HuH-7 (cell line): ENCODE data around the gene TMEM182.

Experiments used
- DNase-seq: peaks from one replicate; pipeline ENCODE4 v3.0.0; 2011; ENCODE audit warnings: low spot score

Gene TMEM182

DNA sequence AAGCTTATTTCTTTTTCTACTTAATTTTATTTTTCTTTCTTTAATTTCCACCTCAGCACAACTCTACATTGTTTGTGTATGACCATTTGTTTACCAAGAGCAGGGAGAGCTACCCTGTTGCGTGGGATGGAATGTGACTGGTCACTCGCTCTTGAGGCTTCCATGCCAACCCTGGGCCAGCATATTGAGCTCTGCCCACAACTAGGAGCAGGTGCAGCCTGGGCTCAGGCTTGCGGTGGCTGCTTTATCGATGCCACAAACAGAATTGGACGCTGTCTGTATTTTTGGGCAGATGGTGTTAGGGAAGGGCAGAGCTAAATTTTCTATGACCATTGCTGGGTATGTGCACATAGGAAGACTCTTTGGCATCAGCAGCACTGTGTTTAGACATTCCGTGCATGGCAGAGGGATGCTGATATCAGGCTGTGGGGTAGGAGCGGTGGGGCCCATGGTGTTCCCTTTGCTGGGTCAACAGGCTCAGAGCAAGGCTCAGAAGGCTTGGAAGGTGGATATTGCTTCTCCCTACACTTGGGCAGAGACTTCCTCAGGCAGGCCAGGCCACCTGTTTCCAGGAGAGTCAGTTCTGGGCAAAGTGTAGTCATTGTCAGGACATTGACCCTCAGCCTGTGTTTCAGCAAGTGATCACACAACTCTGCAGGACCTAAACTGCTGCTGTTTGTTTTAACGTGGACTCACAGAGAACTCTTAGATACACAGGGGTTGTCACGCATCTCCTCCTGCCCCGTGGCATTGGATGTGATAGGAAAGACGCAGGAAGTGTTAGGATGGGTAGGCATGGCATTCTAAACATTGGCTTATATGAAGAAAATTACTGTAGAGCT is 40.2 kb downstream of the TMEM182 start:
- no peak for DNase-seq

GRCh38 chr2:102803041-102803896 is 41.4 kb downstream of the TMEM182 start:
- DNase-seq, result no peak

DNA sequence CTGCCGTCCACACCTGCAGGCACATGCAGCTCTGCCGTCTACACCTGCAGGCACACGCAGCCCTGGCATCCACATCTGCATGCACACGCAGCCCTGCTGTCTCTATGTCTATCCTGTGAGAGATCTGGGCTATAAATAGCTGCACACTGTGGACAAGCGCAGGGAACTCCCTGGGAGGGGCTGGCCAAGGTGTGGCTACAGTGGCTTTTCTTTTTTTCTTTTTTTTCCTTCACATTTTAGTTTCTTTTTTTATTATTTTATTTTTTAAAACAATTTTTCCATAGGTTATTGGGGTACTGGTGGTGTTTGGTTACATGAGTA is 42.0 kb downstream of the TMEM182 start:
- no peak for DNase-seq

DNA sequence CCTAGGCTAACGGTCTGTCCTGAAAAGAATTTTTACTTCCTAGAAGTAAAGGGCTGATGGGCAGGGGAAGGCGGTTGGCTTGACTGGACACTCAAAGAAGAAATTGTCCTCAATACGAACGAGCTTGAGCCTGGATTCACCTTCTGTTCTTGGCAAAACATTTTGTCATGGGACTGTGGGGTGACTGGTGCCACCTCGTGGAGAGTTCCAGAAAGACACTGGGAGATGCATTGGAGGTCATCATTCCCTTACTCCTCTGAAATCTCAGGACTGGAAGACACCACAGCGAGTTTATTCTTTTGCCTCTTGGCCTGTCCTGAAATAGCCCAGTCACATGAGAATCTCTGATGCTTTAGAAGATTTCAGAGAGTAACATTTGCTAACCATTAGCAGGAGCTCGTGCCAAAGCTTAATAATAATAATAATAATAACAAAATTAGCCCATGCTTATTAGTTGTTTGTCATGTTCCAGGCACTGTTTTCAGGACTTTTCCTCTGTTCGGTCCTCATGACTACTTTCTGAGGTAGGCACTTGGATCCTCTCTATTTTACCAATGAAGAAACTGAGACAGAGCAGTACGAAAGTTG is 44.5 kb downstream of the TMEM182 start:
- DNase-seq, result peak; percentile 75

DNA sequence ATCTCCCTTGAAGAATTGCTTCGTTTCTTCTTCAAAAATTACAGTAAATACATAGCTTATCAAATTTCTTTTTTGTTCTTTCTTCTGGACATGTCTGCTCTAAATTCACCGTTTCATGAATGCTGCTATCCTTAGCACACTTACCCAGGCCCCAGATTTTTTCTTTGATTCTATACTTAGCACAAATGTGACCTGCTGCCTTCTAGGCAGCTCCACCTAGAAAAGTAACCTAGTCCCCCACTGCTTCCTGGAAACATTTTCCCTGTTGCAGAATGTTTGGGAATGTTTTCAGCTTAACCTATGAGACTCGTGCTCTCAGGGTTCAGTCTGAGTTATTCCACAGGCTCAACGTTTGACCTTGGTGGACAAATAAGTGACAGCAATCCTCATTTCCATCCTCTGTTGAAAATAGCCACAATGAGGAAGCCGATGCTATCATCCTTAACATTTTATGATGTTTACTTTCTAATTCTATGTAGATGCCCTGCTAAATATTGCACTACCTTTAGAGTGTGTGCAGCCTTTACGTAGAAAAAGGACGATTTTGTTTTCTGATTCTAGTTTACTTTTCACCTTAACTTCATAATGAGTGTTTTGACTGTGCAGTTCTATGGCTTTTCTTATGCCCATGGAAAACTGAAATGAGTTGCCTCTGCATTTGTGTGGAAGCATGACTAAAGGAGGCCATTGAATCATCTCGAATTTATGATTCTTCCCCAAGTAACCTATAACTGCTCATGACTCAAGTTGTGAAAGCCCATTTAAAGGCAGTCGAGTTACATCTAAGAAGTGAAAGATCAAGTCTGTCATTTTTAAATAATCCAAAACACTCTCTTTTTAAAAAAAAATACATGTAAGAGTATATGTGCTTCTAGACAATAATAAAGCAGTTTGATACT is 47.7 kb downstream of the TMEM182 start:
- DNase-seq, result peak; percentile 10

DNA sequence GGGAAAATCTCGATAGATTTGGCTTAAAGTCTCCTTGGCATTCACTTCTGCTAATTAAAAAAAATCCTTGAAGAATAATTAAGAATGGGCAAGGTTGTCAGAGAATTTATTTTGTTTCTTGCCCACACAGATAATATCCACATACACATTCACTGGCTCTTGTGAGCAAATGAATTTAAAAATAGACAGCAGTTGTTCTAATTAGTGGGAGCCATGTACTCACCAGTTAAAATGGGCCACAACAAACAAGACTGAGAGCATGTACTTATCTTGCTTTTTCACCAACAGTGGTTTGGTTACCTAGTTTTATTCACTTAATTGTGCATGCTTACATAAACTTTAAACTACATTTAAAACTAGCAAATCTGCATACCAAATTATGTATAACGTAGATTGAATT is 53.5 kb downstream of the TMEM182 start:
- no peak for DNase-seq

- DNase-seq, result no peak
Measured at GRCh38 chr2:102826904-102827303, 65.1 kb downstream of the TMEM182 start.

- no peak for DNase-seq
Measured at GRCh38 chr2:102832789-102833188, 71.0 kb downstream of the TMEM182 start.

GRCh38 chr2:102834523-102835273 is 72.9 kb downstream of the TMEM182 start:
- DNase-seq, result no peak

DNA sequence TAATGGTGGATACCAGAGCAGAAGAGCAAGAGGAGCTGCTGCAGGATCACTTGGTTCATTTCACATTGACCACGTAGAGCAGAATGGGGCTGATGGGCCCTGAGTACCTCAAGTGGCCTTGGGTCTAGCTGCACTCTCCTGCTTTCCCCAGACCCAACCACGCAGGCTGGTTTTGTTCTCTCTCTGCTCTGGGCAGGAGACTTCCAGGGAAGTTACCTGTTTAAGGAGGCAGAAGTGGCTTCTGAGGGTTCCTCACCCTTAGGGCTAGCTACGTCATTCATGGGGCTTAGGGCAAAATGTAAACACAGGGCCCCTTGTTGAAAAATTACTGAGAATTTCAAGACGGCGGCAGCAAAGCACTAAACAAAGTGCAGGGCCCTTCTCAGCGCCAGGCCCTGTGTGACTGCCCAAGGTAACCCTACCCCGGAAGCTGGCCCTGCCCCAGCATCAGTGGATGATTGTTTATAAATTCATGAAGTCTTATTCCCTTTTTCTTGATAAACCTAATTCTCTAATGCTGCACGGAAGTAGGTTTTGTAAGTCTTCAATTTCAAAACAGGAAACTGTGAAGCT is 75.9 kb downstream of the TMEM182 start:
- DNase-seq, result no peak

GRCh38 chr2:102839668-102840388 is 78.0 kb downstream of the TMEM182 start:
- peak; percentile 16 for DNase-seq

DNA sequence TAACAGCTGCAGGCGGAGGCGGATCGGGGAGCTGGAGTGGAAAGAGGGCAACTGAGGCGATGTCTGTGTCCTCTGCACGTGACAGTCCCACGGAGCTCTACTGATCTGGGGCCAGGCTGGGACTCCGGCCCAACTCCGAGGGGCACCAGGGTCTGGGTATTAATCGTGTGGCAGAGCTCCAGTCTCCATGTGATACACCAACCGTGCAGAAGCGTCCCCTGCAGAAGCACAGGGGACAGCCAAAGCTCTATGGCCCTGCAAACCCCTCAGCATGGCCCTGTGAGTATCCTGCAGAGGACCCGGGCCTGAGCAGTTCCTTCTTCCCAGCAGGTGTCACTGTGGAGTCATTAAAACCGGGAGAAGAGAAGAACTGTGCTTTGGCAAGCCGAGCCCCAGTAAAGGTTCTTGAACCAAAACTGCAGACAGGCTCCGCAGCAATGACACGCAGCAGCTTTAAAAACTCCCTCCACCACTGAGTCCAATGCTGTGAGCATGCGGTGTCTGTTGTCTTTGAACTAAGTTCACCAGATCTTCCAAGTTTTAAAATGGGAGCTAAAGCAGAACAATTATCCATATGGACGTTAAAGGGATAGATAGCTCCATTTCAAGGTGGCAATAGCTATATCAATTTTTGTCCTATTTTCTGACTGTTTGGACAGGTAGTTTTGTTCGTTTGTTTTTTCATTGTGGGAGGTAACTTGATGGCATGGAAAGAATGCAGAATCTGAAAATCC is 79.4 kb downstream of the TMEM182 start:
- peak; percentile 46 for DNase-seq

GRCh38 chr2:102843764-102844443 is 82.1 kb downstream of the TMEM182 start:
- no peak for DNase-seq

- DNase-seq, result no peak
Measured at GRCh38 chr2:102844911-102845310, 83.1 kb downstream of the TMEM182 start.

GRCh38 chr2:102848366-102848839 is 86.6 kb downstream of the TMEM182 start:
- DNase-seq, result no peak

- DNase-seq, result no peak
Measured at GRCh38 chr2:102850888-102851287, 89.1 kb downstream of the TMEM182 start.

GRCh38 chr2:102852867-102853266 is 91.0 kb downstream of the TMEM182 start:
- DNase-seq, result no peak
